ENCODE measurements around the gene ARMH2. TPM values are rescaled to one million over a fixed set of nuclear protein-coding genes. Genes with fewer than 3 reads are reported as not detected.

The ARMH2 gene
- total RNA-seq, 2 donors from 2014 or later = not detected

DNA sequence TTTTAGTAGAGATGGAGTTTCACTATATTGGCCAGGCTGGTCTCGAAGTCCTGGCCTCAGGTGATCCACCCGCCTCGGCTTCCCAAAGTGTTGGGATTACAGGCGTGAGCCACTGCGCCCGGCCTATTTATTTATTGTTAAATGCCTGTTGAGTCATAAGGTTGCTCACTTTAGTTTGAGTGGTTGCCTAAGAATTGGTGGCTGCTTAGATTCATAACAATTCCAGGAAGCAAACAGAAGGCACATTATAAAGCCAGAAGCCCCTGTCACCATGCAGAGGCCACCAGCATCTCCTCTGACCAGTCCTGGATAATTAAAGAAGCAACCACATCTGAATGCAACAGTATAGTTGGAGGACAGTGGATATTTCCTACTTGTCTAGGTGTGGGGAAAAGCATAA lies 24.0 kb upstream of the ARMH2 start:
- ATAC-seq (no peak), DNase-seq (no peak)
- intact Hi-C loops (cut with DNase I) = no loop called here

- no peak for DNase-seq
- no peak for ATAC-seq
- intact Hi-C loops (cut with DNase I) = no loop called here
Observed at GRCh38 chr6:24821860-24822444, 23.2 kb upstream of the ARMH2 start.

DNA sequence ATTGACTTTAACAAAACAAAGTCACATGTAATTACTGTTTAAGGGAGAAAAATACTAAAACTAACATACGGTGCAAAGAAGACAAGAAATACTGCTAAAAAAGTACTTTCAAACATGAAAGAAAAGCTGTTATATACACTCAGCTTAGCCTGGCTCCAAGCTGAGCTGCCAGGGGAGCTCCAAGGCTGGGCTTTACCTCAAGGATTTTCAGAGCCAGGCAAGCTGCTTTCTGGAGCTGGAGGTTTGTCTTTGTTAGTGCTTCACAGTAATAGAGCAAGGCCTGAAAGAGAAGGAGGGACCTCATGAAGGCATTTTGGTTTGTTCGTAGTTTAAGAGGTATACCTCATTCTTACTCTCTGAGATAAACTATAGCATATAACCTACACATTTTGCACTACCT lies 19.6 kb upstream of the ARMH2 start:
- intact Hi-C loops (cut with DNase I) = no loop called here
- no peak for DNase-seq
- ATAC-seq = no peak

GRCh38 chr6:24809728-24810127 lies 11.0 kb upstream of the ARMH2 start:
- intact Hi-C loops (cut with DNase I) = no loop called here
- DNase-seq = no peak
- ATAC-seq = no peak

- intact Hi-C loops (cut with DNase I) = no loop called here
- no peak for ATAC-seq
- no peak for DNase-seq
Observed at GRCh38 chr6:24807584-24807983, 8.9 kb upstream of the ARMH2 start.

DNA sequence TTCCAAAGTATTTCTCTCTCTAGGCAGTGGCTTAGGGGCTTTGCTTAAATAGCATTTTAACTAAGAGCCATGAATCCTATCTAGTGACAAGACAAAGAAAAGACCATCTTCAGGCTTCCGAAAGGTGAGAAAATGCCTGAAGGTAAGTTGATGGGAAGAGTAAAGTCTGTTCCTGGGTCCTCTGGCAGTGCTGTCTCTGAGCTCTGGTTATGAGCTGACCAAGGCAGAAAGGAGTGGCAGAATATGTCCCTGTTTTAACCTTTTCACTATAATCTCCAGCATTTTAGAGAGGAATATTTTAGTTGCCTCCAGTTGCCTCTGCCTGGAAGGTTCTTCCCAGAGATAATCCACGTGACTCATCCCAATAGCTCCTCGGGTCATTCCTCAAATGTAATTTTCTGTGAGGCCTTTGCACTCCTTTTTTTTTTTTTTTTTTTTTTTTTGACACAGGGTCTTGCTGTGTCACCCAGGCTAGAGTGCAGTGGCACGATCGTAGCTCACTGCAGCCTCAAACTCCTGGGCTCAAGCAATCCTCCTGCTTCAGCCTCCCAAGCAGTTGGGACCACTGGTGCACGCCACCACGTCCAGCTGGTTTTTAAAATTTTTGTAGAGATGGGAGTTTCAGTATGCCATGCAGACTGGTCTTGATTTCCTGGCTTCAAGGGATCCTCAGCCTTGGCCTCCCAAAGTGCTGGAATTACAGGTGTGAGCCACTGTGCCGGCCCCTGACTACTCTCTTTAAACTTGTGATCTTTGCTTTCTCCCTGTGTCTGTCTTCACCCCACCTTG lies 3.7 kb upstream of the ARMH2 start:
- DNase-seq (no peak), ATAC-seq (no peak)
- intact Hi-C loops (cut with DNase I) = no loop called here

- ATAC-seq (no peak), DNase-seq (no peak)
- intact Hi-C loops (cut with DNase I) = no loop called here
Observed at GRCh38 chr6:24799541-24799915, 811 bp upstream of the ARMH2 start.

DNA sequence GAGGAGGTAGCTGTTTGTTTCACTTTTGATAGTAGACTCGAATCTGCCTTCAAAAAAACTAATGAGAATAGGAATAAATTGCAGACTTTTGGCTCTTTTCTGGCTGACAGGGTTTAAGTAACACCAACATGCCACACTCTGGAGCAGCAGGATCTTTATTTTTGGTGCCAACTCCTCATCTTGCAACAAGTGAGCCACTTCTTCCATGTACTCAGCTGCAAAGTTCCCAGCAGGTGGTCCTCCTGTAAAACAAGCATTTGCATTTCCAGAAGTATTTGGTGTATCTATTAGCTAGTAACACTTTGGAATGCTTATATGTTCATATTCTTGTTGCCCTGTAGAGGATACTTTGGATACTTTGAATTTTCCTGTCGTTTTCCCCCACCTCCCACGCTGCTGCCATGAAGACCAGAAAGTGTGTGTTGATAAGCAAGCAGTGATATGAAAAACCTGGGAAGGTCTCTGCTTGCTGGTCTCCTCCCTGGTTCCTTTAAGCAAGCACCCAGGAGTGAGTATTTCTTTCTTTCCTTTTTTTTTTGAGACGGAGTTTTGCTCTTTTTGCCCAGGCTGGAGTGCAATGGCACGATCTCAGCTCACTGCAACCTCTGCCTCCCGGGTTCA lies 1.0 kb downstream of the ARMH2 start:
- DNase-seq = no peak
- no peak for ATAC-seq
- intact Hi-C loops (cut with DNase I) = no loop called here

DNA sequence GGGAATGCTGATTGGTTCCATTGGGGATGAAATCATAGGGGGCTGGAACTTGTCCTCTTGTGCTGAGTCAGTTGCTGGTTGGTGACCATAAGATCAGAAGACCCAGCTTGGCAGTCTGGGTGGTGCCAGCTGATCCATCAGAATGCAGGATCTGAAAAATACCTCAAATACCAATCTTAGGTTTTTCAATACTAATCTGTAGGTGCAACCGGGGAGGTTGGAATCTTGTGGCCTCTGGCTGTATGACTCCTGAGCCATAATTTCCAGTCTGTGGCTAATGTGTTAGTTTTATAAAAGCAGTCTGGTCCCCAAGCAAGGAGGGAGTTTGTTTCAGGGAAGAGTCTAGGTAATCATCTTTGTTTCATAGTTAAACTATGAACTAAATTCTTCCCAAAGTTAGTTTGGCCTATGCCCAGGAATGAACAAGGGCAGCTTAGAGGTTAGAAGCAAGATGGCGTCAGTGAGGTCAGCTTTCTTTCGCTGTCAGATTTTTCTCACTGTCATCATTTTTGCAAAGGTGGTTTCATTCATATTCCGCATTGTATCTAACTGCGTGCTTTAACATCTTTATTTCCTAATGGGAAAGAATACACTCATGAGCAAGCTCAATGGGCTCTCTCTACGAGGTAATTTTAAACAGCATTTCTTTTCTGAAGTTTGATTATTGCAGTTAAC lies 2.0 kb downstream of the ARMH2 start:
- intact Hi-C loops (cut with DNase I) = no loop called here
- DNase-seq = no peak

DNA sequence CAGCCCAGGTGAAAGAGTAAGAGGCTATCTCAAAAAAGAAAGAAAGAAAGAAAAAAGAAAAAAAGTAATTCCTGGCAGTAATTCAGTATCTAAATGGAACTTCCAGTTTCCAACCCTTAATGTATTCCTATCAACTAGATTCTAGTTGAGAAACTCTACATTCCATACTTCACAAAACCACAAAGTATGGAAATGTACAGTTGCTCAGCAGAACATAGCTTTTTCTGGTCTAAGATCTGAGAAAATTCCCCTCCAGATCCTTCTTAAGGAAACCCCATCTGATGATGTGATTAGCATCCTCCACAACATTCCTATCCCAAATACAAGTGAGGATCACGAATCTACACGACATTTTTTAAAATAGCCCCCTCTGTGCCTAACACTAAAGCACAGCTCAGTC lies 3.6 kb downstream of the ARMH2 start:
- ATAC-seq = no peak
- no peak for DNase-seq
- intact Hi-C loops (cut with DNase I) = no loop called here

More for the DNA sequence above, 2.0 kb downstream of the ARMH2 start:
- no peak for ATAC-seq

DNA sequence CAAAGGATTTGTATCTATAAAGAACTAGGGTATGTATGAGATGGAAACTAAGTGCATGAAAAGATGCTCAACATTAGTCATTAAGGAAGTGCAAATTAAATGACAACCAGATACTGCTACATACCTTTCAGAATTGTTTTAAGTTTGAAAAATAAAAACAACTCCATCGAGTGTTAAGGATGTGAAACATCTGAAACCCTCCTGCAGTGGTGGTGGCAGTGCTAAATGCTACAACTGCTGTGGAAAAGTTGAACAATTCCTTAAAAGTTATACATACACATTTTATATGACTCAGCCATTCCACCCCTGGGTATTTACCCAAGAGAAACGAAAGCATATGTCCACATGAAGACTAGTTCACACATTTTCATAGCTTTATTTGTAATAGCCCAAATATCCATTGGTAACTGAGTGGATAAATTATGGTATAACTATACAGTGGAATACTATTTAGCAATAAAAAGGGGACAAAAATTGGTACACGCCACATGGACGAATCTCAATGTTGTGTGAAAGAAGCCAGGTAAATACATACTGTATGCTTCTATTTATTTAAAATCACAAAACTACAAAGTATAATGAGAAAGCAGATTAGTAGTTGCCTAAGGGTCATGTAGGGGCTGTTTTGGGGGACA lies 10.6 kb downstream of the ARMH2 start:
- ATAC-seq (no peak), DNase-seq (no peak)
- intact Hi-C loops (cut with DNase I) = no loop called here

- intact Hi-C loops (cut with DNase I) = no loop called here
- ATAC-seq = no peak
- DNase-seq = no peak
Observed at GRCh38 chr6:24780206-24780605, 18.5 kb downstream of the ARMH2 start.

GRCh38 chr6:24779416-24780016 lies 19.2 kb downstream of the ARMH2 start:
- intact Hi-C loops (cut with DNase I) = no loop called here
- ATAC-seq = no peak
- no peak for DNase-seq

- ATAC-seq (no peak), DNase-seq (no peak)
- intact Hi-C loops (cut with DNase I) = no loop called here
Observed at GRCh38 chr6:24778878-24779277, 19.8 kb downstream of the ARMH2 start.

GRCh38 chr6:24778121-24778520 lies 20.6 kb downstream of the ARMH2 start:
- no peak for DNase-seq
- no peak for ATAC-seq
- intact Hi-C loops (cut with DNase I) = no loop called here

DNA sequence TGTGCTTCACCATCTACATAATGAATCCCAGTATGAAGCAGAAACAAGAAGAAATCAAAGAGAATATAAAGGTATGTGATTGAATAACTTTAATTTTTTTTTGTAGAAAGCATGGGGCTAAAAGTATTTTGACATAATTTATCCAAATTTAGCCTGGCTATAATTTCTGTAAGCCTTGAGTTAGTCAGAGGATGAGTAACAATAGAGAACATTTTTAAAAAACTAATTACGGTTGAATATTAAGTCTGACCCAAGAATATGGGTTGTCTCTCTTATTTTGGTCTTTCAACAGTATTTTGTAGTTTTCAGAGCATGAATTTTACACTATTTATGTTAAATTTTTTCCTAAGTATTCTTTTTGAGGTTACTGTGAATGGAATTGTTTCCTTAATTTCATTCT lies 21.5 kb downstream of the ARMH2 start:
- DNase-seq = no peak
- intact Hi-C loops (cut with DNase I) = no loop called here
- ATAC-seq = no peak

DNA sequence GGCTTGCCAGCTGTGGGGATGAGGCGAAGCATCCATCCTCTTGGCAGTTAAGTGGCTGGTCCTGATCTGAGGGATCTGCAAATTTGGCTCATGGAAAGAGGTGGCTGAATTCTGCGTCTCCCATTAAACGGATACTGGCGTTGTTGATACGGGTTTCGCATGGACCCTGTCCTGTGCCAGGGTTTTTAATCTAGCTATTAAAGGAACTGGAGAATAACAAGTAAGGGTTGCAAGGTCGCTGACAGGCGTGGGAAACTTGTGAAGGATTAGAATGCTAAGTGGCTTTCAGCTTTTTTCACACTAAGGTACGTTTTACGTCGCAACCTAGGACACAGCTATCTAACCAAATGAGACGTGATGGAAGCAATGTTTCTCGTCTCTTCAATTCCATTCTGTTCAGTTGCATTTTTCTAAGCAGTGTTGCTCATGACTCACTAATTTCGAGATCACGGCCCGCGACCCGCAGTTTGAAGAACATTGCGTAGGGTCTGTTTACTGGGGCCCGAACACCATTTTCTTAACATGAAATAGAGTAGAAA lies 23.1 kb downstream of the ARMH2 start:
- intact Hi-C loops (cut with DNase I) = no loop called here
- ATAC-seq (no peak), DNase-seq (no peak)

DNA sequence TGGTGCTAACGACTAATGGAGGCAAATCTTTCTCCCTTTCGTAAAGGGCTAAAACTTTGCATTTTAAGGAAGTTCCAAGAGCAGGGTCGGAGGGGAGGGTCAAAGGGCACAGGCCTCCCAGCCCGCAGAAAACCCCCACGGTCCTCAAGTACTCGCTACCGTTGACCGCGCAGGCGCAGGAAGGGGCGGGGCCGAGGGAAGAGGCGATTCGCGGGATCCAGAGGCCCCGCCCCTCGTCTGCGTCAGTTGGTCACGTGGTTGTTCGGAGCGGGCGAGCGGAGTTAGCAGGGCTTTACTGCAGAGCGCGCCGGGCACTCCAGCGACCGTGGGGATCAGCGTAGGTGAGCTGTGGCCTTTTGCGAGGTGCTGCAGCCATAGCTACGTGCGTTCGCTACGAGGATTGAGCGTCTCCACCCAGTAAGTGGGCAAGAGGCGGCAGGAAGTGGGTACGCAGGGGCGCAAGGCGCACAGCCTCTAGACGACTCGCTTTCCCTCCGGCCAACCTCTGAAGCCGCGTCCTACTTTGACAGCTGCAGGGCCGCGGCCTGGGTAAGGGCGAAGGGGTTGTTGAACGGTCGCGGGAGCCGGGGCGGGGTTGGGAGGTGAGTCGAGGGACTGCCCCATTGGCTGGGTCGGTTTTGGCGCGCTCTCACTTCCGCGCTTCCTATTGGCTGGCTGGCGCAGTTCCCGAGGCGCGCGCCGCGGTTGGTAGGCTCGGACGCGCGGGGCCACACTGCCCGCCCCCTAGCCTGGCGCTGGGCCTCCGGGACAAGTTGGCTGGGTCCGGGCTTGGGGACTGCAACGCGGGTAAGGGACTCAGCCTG lies 23.8 kb downstream of the ARMH2 start, which contains the start of gene GMNN:
Gene GMNN, plus strand, starts transcription at position 242 of the 824 bp plus-strand sequence. CDS start 2,310 bp downstream, outside the sequence.
- ATAC-seq (peak; percentile 99), DNase-seq (peak; percentile 99)
- intact Hi-C loops (cut with DNase I) = no loop called here
